Embryonic facial prominence (tissue), 1 donor: ENCODE data around the gene DRC3.
"Not testable (repeated sequence)": the region's sequence is repeated elsewhere in the genome, so short reads cannot be mapped to it uniquely, and the experiment has no call there.

Experiments used
- DNase-seq: peaks from one replicate; pipeline ENCODE4 v3.0.0-alpha.2; 2016; ENCODE audit errors: extremely low spot score

Gene DRC3

DNA sequence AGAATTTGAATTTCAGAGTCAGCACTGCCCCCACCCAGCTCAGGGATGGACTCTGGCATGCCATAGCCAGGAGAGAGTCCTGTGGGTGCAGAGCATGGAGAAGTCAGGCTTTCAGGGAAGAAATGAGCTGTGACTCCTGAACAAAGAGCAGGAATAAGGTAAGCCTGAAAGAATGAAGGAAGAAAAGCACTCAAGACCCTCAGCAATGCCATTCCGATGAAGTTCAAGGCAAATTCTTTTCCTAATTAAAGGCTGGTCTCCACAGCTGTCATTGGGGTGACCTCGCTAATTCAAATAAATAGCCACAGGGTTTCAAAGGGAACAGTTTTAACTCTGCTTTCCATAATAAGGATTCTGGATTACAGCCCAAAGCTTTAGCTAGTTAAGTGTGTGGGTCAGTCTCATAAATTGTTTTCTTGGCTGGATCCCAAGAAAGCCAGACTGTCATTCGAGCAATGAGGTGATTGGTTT, 32.2 kb upstream of the DRC3 start:
- DNase-seq, result no peak

DNA sequence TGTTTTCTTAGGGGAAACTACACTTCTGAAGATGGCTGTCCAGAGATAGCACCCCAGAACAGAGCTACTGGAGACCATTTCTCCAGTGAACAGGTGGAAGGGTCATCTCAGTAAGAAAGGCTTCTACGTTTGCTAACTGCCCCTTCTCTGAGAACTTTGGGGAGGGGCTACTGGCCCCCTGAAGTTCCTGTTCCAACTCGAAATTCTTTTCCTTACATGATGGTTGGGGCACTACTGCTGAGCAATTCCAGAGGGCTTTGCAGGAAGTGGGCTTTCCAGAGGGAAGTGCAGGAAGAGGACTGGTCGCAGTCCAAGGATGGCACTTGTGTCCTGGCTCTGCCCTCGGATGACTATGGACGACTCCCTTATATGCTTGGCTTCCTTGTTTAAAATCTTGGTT, 31.6 kb upstream of the DRC3 start:
- DNase-seq, result no peak

DNA sequence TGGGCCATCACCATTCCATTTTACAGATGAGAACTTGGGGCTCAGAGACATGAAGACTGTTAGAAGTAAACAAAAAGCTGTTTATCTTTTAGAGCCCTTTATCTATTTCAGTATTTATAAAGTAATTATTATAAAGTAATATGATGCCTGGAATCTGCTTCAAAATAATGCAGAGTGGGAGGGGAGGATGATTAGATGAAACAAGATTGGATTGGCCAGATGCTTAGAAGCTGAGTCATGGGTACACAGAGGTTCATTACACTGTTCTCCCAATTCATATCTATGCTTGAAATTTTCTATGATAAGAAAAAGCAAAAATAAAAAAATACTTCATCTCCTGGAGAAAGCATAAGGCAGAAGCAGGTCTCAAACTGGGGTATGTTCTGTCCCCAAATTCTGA, 29.8 kb upstream of the DRC3 start:
- no peak for DNase-seq

DNA sequence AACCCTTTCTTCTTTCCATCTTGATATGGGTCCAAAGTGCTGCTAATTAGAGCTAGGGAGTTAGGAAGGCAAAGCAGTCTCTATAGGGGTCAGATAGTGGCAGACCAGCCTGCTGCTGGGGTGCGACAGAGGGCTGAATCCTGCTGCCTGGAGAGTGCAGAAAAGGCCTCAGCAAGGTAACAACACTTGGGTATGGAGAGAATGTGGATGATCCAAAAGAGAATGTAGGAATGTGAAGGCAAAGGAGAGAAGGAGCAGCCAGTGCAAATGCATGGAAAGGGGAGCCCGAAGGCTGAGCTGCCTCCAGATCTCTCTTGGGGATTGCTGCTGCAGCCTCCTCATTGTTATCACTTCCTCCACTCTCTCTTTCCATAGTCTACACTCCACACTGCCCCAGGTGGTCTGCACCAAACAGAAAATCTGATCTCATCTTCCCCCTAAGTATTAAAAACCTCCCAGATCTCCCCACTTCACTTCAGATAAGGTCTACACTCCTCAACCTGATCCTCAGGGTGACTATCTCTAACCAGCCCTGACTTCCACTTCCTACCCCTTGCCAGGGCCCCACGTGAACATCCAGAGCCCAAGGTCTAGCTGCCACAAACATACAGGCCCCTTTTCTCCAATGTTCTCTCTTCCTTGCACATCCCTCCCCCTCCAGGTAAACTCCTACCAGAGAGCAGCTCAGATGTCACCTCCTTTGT, 29.2 kb upstream of the DRC3 start:
- no peak for DNase-seq

DNA sequence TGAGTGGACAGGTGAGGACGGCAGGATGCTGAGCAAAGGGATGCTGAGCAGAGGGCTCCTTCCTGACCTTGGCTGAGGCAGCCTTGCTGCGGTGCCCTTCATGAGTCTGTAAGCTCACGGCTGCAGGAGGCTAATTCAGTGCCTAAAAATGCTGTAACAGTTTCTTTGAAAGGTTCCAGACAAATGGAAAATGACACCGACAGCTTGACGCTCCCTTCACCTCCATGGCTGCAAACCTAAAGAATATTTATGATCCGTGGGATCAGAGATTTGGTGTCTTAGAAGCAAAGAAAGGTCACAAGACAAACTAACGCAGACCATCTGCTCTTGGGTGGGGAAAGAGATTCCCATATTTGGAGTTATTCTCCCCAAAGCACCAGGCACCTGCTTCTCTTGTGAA, 28.4 kb upstream of the DRC3 start:
- DNase-seq, result no peak

DNA sequence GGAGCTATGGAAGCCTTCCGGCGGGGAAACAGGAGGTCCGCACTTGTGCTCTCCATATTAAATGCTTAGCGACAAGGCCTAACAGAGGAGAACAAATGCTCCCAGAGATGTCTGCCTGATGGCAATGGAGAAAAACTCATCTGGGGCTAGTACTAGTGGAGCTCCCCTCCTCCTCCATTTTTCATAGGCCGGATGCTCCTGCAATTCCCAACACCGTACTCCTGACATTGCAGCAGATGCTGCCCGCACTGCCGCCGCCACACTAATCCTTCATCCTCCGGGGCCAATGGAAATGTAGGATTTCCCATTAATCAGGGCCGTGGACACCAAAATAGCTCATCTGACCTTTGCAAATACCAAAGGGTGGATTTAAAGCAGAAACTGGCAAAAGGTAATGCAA, 27.9 kb upstream of the DRC3 start:
- no peak for DNase-seq

DNA sequence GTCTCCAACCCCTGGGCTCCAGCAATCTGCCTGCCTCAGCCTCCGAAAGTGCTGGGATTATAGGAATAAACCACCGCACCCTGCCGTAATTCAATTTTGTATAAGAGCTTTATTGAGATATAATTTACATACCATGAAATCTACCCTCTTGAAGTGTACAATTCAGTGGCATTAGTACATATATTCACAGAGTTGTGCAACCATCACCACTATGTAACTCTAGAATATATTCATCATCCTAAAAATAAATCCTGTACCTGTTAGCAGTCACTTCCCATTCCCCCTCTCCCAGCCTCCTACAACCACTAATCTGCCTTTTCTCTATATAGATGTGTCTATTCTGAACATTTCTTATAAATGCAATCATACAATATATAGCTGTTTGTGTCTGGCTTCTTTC, 26.6 kb upstream of the DRC3 start:
- DNase-seq, result no peak

DNA sequence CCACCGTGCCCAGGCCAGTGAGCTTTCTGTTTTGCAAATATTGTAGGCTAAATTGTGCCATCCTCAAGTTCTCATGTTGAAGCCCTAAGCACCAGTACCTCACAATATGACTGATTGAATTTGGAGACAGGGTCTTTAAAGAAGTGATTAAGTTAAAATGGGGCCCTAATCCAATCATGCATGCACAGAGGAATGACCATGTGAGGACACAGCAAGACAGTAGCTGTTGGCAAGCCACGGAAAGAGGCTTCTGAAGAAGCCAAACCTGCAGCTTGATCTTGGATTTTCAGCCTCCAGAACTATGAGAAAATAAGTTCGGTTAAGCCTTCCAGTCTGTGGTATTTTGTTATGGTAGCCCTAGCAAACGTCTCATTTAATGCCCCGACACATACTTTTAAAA, 25.4 kb upstream of the DRC3 start:
- no peak for DNase-seq

DNA sequence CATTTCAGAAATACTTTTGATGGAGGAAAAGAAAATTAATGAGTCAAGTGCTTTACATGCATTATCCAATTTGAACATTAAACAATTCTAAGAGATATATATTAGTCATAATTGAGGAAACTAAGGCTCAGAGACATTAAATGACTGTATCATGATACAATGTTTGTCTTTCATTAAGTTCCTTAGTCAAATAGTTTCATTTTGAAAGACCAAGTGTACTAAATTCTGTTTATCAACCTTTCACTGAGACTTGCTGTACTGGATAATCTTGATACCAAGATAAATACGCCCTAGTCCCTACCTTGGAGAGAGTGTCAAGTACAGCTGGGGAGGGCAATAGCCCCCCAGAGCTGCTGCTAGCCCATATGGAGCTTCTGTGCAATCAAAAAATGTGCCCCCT, 24.7 kb upstream of the DRC3 start:
- no peak for DNase-seq

DNA sequence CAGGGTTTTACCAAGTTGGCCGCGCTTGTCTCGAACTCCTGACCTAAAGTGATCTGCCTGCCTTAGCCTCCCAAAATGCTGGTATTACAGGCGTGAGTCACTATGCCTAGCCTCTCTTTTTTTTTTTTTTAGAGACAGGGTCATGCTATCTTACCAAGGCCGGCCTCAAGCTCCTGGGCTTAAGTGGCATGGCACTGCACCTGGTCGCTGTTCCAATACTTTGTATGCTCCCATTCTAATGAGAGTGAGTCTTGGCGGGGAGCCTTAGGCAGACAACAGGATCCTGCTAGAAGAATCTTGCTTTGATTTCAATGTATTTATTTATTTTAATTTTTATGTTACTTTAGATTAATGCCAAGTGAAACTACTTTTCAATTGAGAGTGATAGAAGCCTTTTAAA, 22.3 kb upstream of the DRC3 start:
- DNase-seq, result no peak

DNA sequence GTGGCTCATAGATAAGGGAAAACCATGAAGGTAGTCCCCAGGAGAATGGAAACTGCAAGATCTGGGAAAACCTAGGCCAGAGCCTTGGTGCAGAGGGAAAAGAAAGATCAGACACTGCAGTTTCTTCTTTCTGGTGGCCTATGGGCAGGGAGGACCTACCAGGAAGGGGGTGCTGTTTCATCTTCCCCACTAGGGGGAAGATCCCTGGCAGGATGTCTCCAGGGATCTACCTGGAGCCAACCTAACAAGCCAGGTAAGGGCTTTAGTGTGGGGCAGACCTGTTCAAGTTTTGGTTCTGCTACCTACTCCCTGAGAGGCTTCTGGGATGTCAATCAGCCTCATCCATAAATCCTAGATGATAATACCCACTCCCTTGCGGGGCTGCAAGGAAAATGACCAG, 21.9 kb upstream of the DRC3 start:
- no peak for DNase-seq

DNA sequence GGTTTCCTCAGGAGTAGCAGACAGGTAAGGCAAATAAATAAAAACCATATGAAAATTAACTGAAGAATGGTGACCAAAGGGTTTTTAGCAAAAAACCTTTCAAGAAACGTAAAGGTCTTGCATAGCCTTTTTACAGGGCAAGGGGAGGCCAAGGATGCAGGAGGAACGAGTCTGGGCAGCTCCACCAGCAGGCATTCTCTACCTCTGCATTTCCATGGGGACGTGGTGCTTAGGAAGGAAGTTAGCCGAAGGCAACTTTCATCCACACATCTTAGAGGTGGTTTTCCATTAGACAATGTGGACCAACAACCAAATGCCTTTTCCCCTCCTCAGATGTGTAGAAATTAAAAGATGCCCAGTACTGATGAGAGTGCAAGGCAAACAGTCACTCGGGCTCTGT, 21.1 kb upstream of the DRC3 start:
- DNase-seq, result no peak

DNA sequence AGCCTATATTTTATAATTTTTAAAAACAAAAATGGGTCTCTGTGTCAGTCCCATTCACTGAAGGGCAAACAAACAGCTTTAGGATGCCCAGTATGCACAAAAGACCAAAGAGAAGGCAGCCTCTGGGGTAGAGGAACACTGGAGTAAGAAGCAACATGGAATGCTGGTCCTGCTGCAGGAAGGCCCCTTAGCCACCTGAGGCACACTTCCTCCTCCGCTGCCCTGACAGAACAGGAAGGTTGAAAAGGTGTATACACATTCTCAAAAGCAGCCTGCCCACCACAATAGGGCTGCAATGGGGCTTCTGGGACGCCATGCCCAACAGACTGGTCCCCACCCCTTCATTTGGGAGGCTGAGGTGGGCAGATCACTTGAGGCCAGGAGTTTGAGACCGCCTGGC, 20.0 kb upstream of the DRC3 start:
- DNase-seq, result no peak

DNA sequence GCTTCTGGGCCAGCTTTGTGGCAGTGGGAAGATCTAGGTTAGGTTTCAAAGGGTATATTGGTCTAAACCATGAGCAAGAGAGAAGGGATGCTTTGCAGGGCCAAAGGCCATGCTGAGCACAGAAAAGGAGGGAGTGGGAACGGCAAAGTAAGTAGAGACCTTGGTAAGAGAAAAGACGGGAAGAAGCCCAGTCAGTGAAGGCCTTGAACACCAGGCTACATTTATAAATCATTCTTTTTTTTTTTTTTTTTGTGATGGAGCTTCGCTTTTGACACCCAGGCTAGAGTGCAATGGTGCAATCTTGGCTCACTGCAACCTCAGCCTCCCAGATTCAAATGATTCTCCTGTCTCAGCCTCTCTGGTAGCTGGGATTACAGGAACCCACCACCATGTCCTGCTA, 18.6 kb upstream of the DRC3 start:
- no peak for DNase-seq

DNA sequence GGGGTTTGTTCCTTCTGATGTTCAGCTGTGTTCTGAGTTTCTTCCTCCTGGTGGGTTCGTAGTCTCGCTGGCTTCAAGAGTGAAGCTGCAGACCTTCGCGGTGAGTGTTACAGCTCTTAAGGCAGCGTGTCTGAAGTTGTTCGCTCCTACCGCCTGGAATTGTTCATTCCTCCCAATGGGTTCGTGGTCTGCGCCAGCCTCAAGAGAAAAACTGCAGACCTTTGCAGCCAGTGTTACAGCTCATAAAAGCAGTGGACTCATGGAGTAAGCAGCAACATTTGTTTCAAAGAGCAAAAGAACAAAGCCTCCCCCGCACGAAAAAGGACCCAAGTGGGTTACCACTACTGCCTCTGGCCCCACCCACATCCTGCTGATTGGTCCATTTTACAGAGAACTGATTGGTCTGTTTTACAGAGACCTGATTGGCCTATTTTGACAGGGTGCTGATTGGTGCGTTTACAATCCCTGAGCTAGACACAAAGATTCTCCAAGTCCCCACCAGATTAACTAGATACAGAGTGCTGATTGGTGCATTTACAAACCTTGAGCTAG, 16.8 kb upstream of the DRC3 start:
- DNase-seq, result not testable (repeated sequence)

DNA sequence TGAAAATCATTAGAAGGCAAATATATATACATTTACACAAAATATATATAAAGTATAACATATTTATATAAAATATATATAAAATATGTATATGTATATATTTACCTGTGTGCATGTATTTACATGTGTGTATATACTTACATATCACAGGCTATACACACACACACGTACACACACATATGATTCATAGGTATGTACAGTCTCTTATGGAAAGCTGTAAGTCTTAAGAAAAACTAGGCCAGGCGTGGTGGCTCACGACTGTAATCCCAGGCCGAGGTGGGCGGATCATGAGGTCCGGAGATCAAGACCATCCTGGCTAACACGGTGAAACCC, 15.1 kb upstream of the DRC3 start:
- no peak for DNase-seq

DNA sequence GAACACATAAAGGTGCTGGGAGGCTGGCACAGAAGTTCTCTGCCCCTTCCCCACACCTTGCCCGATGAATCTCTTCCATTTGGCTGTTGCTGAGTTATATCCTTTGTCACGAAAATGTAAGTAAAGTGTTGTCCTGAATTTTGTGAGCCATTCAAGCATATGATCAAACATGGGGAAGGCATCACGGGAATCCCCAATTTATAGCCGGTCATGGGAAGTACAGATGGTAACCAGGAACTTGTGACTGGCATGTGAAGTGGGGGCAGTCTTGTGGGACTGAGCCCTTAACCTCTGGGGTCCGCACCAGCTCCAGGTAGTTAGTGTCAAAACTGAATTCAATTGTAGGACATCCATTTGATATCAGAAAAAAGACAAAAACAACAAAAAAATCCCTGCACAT, 13.7 kb upstream of the DRC3 start:
- no peak for DNase-seq

DNA sequence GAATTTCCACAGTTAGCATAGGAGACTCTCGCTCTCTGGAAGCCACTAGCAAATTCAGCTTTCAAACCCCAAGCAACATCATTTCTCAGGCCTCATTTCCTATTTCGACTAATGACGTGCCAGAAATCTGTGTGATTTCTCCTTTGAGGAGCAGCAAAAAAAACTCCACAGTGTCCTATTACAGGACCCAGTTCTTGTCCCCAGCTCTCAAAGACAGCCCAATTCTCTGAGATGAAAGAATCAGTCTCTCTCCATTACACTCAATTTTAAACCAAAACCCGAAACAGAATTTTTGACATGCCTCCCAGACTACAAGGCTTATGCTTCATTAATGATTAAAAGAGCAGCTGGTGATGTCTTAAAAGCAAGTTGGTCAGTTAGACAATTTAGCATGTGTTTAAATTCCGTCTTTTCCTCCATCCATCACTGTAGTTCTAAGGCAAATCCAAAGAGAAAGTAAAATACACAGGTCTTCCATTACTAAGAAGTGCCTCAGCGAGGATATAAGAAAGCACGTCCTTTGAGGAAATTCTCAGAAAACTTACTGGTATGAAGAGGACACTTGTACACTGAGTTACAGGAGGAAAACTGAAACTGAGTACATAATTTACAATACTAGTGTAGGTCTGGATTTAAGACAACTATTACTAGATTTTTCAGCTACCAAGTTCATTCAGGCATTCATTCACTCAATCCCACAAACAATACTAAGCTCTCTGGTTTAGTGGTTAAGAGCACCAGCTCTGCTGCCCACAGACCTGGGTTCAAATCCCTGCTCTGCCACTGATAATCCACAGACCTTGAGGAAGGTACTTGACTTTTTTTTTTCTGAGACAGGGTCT, 12.9 kb upstream of the DRC3 start:
- DNase-seq, result no peak

DNA sequence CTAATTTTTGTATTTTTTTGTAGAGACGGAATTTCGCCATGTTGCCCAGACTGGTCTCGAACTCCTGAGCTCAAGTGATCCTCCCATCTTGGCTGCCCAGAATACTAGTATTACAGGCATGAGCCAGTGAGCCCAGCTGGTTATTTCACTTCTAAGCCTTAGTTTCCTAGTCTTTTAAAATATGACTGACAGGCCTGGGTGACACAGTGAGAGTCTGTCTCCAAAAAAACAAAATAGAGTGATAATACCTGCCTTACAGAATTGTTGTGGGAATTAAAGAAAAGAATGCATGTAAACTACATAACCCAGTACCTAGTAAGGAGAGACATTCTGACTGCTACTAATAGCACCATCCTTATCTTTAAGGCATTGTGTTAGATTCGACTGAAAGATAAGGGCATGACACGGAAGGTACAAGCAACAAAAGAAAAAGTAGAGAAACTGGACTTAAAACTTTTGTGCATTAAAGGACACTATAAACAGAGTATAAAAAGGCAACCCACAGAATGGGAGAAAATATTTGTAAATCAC, 12.1 kb upstream of the DRC3 start:
- no peak for DNase-seq

DNA sequence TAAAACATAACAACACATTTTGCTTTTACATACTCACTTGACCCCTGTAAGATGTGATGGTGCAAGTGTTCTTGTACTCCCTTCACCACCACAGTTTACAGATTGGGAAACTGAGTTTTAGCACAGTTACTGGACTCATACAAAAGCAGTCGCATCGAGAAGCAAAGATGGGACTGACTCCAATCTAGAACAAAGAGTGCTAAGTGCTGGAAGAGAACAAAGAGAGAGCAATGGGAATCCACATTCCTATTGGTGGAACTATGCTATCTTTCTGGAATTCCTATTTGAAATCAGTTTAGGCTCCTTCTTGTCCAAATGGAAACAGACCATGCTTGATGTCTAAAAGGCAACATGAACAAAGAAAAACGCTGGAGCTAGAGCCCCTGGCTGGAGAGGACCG, 9.6 kb upstream of the DRC3 start:
- no peak for DNase-seq

DNA sequence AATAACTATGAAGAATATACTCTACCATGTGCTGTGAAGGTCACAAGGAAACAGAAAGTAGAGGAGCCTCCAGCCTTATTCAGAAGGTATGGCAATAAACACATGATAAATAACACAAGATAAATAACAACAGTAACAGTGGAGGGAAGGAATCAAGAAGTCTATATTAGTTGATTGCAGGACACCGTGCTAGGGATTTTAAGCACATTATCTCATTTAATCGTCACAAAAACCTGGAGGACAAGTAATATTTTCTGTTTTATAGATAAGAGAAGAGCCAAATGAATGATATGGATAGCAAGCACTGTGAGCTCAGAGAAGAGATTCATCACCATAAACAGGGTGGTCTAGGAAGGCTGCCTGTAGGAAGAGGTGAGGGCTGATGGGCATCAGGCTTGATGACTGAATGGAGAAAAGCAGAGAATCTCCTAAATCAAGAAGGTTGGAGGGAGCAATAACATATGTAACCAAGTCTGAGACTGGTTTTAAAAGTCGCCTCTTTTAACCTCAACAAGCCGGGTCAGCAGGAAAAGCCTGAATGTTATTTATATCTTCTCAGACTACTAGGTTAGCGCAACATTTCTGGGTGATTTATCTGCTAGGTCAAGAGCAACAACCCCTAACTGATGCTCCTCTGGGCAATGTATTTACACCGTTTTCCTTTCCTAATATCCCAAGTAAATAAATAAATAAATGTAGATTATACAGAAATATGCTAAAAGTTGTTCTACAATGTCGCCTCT, 8.8 kb upstream of the DRC3 start:
- DNase-seq, result no peak

DNA sequence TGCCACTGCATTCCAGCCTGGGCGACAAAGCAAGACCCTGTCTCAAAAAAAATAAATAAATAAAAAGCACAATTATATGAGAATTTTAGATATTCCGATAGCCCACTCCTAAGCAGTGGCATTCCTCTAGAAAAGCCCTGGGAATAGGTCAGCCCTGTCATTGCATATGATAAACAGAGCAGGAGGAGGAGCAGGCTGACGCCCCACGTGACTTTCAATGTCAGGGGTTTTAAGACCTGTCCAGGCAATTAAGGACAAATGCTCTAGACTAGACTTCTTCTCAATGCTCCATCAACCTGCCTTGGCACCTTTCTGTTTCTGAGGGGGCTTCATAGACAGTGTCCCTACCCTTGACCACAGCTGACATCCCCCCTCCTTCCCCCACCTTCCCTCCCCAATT, 8.0 kb upstream of the DRC3 start:
- no peak for DNase-seq
